ELF-1 (cell line): ENCODE data around the gene SLC37A1.

Source experiments
- DNase-seq: peaks from one replicate; pipeline ENCODE4 v3.0.0-alpha.2; 2016; ENCODE audit warnings: low read depth, low spot score

SLC37A1 gene

DNA sequence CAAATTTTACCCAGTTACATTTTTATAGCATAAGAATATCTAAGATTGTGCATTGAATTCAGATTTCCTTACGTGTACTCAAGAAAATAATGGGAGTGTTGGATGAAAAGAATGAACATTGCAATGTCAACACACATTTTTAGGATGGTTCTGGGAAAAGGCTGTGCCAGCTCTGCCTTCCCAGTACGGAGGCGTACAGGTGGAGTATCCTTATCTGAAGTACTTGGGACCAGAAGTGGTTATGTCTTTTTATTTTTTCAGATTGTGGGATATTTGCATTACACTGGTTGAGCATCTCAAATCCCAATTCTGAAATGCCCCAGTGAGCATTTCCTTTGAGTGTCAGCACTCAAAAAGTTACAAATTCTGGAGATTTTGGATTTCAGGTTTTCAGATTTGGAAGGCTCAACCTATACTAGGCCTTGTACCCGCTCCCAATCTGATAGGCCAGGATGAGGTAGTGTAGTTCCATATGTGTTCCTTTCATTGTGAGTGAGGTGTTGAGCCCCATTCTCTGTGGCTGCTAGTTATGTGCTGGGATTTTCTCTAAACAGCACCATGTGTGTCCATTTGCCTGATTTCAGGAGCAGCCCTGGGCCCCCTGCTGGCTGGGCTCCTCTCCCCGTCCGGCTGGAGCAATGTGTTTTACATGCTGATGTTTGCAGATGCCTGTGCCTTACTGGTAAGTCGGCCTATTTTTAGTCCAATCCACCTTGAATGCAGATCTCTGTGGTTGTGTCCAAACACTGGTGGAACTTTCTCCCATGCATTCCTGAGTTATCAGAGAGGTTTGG is 60.8 kb downstream of the SLC37A1 start:
- peak; percentile 42 for DNase-seq

DNA sequence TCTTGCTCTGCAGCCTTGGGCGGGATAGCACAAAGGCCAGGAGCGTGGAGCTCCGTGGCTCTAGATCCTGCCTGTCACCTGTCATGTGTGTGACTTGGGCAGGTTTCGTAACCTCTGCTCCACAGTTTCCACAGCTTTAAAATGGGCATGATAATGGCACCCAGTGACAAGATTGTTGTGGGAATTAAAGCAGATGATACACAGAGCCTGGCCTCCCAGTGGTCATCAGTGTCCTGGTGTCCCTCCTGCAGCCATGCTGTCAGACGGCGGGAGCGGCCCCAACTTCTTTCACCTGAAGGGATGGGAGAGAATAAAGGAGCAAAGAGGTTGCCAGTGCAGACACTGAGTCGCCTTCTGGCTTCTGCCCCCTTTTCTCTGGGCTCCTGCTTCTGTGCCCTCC is 61.5 kb downstream of the SLC37A1 start:
- no peak for DNase-seq

DNA sequence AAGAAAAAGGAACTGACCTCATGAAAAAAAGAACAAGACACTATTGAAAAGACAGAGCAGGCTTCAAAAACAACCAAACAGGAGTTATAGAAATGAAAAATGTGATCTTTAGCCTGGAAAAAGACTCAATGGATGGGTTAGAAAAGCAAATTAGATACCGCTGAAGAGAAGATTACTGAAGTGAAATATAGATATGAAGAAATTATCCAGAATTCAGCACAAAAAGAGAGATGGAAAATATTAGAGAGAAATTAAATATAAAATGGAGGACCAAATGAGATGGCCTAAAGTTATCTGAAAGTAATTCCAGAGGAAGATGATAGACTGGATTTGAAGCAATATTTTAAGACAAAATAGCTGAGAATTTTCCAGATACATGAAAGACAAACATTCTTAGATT is 63.0 kb downstream of the SLC37A1 start:
- DNase-seq = no peak

DNA sequence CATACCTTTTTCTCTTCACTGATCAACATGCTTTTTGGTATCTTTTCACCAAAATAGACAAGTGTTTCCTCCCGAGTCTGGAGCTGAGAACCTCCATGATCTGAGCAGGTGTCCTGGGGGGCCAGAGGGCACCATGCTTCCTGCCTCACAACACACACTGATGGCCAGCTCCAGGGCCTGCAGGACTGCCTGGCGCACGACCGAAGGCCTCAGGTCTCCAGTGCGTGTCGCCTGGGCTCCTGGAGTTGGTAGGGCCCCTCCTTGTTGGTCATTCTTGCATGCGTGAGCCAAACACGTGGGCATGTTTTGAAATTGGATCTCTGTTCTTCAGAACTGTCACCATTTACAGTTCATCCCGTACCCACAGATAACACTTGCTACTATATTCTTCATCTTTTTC is 64.4 kb downstream of the SLC37A1 start:
- DNase-seq = no peak

DNA sequence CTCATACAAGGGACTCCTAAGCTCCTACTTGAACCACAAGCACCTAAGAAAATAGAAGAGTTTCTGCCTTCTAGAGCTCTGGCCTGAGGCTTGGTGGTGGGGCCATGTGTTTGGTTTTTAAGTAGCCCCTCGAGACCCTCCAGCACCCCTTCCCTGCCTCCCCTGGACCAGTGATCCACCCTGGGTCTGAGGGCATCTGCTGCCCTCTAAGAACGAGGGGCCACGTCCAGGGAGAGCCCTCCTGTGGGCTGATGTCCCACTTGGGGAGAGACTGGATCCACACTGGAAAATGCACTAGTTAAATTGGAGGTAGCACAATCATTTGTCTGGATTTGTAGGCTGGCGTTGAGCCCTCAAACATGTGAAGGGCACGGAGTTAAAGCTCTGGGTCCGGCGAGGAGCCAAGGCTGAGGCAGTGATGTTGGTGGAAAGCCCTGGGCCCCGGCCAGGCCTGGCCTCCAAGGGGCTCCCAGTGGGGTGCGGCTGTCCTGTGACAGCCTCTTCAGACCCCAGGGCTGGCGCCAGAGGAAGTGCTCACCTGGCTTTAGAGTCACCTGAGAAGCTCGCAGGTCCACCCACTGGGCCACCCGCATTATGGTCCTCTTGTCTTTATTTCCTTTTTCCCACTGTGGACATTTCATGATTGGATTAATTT is 65.2 kb downstream of the SLC37A1 start:
- no peak for DNase-seq

DNA sequence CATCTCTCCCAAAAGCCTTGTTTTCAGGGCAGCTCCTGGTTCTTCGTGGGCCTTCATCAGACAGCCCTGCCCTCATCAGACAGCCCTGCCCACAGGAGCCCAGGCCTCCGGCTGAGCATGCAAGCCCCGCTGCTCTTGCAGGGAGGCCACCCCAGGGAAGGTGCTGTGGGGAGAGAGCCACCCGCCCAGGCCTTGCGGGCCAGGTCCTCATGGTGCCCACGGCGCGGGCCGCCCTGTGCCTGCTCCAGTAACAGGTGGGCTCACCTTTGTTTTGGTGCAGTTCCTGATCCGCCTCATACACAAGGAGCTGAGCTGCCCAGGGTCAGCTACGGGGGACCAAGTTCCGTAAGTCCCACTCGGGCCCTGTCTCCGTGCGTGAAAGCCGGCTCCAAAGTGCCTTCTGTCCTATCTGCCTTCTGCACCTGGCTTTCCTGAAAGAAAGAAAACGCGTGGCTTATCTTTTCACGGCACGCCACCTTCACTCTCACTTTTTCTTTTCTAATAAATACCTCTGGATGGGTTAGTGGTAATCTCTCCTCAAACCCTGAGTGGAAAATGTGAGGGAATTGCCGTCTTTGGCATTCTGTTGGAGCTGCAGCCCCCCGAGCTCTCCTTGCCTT is 65.9 kb downstream of the SLC37A1 start:
- DNase-seq = no peak

DNA sequence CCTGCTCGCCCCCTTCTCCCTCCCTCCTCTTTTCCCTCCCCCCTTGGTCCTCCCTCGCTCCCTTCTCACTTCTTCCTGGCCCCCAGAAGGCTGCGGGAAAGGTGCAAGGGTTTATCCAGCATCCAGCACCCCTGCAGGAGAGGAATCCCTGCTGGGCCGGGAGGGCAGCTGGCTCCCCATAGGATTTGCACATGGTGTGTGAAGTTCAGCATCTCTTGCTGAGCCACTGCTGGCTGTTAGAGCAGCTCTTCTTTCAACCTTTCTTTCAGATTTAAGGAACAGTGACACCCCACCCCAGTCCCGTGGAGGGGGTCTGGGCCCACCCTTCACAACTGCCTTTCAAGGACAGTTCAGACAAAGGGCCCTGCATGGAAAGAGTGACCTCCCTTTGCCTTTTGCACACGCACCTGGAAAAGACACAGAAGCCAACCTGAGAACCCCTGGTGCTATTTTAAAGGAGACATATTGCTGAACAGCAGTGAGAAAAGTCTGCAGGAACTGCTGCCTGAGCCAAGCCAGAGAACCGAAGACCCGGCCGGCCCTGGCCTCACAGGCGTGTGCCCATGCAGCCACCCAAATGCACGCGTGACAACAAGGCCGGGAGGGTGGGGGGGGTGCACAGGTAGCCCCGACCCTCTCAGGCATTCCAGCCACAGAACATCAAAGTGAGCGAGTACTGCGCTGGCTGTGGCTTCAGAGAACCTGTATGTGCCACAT is 66.6 kb downstream of the SLC37A1 start:
- DNase-seq = no peak

DNA sequence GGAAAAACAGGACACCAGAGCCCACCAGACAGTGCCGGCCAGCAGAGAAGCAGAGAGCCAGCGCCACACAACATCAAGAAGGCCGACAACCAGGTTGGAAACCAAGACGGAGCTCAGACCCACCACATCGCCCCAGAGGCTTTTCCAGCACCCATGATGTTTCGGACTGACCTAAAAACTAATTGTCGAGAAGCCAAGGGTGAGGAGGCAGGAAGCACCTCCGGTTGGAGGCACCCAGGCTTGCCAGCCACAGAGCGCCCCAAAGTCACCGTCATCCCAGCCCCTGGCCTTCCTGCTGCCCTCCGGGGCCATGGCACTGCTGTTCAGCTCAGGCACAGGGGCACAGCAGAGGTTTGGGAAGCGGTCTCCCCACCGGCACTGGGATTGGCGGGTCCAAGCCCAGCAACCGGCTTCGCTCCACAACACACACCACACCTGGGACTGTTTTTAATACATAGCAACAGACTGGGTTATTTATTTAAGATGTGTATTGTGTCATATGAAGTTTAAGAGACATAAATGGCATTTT is 67.2 kb downstream of the SLC37A1 start:
- no peak for DNase-seq

DNA sequence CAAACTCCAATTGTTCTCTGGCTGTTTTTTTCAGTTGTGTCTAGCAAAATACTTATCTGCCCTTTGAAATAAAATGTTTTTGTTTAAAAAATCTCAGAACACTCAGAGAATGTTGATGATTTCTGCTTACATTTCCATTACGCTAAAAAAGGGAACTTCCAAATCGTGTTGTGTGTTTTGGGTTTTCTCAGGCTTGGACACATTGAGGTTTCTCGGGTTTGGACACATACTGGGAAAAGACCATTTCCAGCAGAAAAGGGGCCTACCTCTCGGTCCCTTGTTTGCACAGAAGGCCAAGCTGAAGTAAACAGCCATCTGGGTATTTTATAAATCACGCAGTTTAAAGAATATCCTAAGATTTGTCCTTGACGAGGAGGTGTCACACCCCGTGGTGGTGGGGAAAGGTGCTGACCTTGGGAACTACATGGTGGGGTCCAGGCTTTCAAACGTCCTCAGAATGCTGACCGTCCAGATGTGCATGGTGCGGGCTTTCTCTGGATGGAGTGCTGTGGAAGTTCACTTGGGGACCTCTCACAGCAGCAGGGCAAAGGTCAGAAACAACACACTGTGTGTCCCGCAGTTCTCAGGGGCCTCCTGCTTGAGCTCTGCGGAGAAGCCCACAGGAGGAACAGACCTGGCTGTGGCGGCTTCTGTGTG is 67.8 kb downstream of the SLC37A1 start:
- DNase-seq = no peak

DNA sequence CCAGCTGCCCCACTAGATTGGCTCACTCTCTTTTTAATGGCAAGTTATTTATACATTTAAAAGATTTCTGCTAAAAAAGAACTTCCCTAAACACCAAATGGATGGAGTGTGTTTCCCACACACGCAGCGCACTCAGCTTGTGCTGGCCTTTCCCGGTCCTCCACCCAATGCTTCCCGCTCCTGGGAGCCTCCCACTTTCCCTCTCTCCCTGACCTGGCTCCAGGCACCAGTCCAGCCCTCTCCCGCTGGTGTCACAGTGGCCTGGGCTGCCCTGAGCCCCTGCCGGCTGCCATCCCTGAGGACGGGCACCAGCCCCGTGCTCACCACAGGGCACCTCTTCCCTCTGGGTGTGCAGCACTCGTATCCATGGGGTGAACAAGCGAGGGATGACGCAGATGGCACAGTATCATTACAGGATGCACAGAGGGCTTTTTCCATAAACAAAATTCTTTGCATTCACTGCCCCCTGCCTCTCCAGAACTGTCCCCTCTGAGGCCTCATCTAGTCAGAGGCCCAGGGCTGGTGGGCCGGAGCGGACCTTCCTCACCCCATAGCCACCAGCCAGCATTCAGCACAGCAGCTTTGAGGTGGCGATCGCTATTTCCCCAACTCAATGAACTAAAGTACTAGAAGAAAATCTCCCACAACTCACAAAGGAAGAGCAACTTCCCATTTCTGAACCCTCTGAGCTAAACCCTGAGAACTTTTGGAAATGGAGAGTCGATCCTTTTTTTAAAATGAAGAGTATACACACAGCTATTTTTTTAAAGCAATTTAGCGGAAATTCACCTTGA is 68.5 kb downstream of the SLC37A1 start:
- no peak for DNase-seq

DNA sequence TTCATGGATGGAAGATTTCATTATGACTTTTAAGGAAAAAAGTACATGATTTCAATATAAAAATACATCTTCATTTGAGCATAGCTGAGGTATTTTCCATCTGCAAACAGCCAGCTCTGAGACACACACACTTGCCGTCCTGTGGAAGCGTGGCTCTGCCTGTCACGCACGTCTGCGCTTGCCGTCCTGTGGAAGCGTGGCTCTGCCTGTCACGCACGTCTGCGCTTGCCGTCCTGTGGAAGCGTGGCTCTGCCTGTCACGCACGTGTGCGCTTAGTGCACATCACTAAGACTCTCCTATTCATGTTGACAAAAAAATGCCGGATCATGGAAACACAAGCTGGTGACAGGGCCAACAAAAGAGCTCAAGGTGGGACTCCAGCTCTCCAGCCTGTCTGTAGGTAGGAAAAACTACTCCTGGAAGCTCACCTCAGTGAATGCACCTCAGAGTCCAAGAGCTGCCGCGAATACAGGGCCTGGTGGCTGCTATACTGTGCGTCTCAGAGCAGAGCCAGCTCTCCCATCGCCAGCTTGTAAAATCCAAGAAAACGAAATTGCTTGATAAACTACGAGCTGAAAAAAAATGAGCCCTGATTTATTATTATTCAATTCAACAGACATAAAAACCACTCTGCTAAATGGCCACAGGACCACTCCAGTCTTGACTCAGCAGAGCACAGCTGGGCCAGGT is 69.3 kb downstream of the SLC37A1 start:
- DNase-seq = no peak

DNA sequence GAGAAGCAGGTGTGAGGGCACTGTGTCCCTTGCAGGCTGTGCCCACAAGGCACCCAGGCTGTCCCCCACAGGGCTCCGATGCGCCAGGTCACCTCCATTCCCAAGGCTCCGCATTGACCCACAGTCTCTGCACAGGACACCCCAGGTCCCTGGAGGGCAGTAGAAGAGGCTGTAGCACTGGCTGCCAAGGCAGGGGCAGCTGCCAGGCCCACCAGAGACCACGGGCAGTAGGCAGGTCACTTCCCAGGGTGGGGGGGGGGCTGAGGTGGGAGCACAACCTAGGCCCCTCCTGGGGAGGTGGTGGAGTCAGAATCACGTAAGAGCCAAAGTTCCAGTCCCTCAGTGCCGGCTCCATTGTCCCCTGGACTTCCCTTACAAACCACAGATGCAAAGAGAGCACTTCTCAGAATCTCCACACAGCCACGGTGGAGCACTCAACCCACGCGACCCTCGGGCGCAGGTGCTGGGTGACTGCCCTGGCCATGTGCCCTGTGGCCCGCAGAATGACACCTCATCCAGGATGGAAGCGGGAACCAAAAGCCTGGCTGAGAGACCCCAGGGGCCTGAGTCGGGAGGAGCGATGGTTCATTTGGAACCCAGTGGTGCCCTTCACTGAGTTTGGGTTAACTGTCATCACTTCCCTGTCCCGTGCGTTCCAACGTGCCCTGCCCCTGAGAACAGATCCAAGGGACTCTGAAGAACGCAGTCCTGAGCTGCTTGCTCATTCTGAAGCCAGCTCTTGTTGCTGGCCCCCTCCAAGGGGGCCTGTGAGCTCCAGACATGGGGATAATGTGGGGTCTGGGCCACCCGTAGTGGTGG is 70.0 kb downstream of the SLC37A1 start:
- DNase-seq = no peak

DNA sequence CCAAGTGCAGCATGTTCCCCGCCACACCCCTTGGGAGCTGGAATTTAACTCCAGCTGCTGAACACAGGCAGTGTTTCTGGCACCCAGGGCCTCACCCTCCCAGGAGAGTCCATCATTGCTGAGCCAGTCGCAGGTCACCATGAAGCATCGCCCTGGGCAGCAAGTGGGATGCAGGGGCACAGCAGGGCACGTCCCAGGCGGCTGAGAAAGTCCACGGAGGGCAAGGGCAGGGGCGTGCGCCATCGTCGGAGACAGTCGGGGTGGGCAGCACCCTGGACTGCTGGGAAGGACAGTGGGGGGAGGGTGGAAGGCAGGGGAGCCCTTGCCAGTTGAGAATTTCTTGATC is 70.6 kb downstream of the SLC37A1 start:
- no peak for DNase-seq

DNA sequence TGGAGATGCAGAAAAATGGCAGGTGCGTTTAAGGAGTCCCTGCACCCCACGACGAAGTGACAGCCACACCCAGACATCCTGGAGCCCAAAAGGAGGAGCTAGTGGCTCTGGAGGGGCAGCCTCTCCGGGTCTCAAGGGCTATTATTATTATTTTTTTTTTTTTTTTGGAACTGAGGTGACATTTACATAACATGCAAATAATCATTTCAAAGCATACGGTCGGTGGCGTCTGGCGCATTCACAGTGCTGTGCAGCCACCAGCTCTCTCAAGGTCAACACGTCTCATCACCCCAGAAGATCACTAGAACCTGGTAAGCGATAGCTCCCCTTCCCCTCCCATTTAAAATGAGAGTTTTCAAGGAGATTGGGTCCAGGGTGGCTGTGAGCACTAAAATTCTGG is 72.2 kb downstream of the SLC37A1 start:
- no peak for DNase-seq

DNA sequence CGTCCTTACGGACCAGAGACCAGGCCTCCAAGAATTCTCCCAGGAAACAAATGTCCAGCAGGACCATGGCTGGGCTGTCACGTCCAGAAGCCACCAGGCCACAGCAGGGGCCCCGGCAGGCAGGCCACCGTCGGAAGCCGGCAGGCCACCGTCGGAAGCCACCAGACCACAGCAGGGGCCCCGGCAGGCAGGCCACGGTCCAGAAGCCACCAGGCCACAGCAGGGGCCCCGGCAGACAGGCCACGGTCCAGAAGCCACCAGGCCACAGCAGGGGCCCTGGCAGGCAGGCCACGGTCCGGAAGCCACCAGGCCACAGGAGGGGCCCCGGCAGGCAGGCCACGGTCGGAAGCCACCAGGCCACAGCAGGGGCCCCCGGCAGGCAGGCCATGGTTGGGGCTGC is 72.8 kb downstream of the SLC37A1 start:
- no peak for DNase-seq

DNA sequence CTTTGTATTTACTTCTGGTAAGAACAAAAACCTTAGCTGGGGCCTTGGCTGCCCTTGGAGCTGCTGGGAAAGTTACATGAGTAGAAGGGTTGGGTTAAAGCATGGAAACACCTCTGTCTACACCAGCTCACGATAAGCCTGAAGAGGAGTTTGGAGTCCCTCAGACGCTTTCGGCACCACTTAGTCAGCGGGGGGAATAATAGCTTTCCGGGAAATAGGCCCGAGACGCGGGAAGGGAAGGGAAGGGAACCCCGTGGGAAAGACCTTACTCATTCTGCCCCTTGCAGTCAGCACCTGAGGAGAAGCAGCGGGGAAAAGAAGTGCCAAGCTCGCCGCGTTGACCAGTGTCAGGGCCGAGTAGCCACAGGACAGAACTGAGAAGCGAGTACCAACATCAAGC is 73.4 kb downstream of the SLC37A1 start:
- no peak for DNase-seq

DNA sequence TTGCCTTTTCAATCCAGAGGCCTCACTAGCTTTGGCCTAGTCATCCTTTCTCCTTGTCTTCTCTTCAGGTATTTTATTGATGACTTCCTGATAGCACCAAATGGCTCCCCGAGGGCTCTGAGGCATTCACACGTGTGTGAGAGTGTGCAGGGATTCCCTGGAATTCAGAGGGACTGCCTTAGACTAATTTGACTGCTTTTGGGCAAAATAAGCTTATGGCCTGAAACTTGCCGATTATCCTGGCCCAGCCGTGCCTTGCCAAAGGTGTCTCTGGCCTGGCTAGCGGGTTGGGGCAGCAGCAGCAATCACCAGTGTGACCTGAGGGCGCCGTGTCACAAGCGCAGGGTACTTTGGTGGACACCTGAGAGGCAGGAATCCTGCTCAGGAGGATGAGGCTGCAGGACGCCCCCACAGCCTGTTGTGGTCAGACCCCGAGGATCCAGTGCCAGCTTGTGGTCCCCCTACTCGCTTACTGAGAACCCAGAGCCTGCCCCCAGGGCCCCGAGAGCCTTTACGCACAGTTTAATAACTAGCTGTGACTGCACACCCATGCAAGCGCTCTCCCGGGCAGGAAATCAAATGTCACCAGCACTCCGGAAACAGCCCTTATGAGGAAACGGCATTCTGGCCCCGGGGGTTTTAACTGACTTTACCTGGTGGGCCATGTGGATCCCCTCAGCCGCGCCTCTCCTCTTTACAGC is 76.9 kb downstream of the SLC37A1 start:
- DNase-seq = peak; percentile 36

DNA sequence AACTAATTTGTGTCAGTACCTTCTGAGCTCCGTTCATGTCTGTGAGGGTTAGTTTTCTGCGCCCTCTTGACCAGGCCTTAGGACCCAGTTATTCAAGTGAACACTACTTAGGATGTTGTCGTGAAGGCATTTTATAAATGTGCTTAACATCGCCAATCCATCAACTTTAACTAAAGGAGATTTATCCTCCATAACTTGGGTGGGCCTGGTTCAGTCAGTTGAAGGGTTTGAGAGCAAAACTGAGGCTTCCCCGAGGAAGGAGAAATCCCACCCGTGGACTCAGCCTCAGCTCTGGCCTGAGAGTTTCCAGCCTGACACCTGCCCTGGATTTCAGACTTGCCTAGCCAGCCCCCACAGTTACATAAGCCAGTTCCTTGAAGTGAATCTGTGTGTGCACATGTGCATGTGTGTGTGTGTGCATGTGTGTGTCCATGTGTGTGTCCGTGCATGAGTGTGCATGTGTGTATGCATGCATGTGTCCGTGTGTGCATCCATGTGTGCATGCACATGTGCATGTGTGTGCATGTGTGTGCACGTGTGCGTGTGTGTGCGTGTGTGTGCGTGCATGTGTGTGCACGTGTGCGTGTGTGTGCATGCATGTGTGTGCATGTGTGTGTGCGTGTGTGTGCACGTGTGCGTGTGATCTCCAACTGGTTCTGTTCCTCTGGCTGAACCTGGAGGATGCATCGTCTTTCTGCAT is 77.7 kb downstream of the SLC37A1 start:
- no peak for DNase-seq
